HG03442 (cell line): Measurements from ENCODE around the gene PSMG3.
"Not testable (repeated sequence)": the region's sequence is repeated elsewhere in the genome, so short reads cannot be mapped to it uniquely, and the experiment has no call there.

Experiments used
- ATAC-seq: cut with Tn5 transposase; IDR thresholded peaks from one replicate; pipeline ENCODE4 v1.9.1; 2021; ENCODE audit warnings: mild to moderate bottlenecking, moderate library complexity; ENCODE audit not compliant: unreplicated experiment

The PSMG3 gene

DNA sequence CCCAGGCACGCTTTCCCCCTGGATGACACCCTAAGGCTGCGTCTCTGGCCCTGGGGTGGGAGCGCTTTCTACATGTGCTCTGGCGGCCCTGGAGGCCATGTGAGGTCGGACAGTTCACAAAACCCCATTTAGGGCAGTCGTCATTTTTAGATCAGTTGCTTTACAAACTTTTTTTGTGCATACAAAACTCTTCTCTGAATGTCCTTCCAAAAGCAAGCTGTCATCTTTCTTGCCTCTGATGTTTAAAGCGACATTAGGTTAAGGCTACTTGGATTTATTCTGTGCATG, 33.4 kb downstream of the PSMG3 start:
- no peak for ATAC-seq

DNA sequence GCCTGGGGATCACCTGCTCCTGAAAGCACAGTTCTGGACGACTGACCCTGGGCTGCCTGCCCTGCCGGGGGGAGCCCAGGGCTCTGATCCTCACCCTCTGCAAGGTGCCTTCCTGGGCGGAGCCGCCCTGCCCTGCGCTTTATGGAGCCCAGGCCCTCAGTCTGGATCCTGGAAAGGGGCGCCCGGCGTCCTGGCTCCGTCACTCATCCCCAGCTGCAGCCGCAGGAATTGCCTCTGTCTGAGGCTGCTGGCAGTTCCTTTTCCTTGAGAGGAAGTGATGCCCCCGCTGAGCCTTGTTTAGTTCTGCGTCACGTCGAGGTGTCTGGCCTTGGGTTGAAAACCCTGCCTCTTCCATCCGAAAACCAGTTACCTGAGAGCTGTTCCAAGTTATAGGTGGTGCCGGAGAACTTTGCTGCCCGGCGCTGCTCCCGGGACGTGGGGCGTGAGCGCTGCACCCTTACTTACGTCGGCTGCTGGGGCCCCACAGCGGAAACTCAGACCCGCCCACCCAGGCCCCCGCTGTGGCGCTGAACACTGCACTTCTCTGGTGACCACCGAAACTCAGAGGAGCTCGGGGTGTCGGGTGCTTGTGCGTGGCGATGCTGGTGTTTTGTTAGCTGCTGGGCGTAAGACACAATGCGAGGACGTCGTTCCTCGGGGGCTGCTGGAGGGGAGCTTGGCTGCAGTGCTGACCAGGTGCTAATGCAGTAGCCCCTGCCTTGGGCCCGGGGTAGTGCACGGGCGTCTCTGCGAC, 34.0 kb downstream of the PSMG3 start:
- ATAC-seq = no peak

DNA sequence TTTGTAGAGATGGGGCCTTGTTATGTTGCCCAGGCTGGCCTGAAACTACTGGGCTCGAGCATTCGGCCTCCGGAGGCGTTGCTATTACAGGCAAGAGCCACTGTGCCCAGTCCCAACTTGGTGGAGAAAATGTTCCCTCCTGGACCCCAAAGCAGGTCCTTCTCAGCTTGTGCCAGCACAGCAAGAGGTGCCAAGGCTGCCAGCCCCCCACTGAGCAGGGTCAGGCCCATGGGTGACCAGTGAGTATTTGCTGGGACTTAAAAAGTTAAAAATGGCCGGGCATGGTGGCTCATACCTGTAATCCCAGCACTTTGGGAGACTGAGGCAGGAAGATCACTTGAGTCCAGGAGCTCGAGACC, 34.8 kb downstream of the PSMG3 start:
- ATAC-seq = no peak

DNA sequence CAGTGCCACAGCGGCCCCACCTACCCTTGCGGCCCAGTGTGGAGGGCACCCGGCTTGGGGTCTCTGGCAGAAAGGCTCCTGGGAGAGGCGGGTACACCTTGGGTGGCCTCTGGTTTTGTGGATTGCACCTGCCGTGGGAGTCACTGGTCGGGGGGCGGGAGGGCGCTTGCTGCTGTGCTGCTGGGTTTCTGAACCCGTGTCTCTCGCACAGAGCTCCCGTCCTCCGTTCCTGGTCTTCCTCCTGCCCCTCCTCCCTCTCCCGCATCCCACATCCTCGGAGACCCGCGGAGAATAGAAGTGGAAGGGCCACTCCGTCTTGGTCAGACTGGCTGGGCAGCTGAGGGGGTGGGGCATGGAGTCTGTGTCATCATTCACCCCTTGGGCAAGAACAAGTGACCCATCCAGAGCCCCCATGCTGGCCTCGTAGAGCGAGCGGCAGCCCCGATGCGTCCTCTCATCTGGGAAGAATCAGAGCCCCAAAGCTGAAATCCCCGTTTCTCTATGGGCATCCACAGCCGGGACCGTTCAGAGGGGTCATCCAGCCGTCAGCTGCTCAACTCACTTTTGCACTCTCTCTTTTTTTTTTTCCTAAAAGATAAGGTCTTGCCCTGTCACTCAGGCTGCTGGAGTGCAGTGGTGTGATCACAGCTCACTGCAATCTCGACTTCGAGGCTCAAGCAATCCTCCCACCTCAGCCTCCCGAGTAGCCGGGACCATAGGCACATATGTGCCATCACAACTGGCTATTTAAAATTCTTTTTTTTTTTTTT, 35.3 kb downstream of the PSMG3 start:
- no peak for ATAC-seq

DNA sequence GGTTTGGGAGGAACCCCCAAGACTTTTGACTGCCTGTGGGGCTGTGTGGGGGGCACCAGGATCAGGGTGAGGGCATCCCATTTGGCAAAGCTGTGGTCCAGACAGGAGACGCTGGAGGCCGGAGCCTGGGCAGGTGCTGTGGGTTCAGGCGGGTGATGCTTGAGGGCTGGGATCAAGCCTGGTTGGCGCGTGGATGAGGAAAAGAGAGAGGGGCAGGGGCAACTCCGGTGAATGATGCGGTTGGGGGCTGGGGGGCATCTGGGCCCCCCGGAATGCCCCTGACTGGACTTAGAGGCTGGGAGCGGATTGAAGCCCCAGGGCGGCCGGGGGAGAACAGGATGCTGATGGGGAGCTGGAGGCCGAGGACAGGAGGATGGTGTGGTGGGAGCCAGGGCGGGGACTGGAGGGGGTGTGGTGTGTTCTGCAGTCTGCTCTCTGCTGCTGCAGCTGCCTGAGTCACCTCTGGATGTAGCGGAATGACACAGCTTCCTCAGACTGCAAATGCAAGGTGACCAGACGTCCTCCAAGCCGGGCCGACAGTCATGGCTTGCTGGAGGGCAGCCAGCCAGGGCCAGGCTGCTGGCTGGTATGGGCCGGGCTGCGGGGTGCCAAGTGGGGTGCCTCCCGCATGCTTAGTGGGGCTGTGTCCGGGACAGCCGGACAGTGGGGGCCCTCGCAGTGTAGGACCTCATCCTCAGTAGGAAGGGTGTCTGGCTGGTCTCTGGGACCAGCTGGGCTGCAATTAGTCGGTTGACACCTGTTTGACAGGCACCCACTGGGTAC, 36.1 kb downstream of the PSMG3 start:
- ATAC-seq = no peak

DNA sequence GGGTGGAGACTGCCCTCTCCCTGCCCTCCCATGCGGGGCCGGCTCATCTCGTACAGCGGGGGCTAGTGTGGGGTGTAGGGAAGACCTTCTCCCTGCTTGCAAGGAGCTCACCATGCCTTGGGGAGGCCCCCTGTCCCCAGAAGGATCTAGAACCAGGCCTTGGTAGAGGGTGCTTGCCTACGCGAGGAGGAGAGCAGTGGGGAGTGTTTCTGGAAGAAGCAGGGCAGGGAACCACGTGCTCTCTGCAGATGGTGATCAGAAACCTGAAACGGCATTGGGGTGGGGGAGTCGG, 36.6 kb downstream of the PSMG3 start:
- ATAC-seq = no peak

DNA sequence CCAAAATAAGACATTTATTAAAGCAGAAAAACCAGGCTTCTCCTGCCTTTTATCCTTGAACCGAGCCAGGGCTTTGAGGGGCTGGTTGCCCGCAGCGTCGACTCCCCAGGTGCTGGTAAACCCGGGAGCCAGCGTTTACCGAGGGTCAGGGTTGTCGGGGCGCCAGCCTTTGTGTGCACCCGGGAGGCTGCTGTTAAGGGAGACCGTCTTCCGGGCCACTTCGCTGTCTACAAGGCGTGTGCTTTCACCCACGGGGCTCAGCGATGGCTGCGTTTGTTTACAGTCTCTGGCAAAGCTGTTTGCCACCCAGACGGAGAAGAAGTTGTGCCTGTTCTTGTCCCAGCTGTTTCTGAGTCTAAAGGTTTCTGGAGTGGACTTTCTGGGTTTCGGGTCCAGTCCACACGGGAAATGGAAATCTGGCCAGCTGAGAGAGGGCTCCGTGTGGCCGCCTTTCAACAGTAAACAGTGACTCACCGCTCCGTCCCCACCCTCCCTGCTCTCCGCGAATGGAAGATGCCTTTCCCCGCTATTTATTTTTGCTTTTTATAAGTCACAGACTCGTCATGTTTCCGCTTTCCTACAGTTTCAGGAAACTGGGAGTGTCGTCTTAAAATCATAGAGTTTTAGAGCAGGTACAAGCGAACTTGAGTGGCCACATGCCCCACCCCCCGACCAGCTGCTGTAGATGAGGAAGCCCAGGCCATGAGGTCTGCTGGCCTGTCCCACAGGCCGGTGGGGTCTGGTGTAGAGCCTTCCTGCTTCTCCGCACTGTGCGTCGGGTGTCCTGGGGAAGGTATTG, 37.2 kb downstream of the PSMG3 start:
- no peak for ATAC-seq

DNA sequence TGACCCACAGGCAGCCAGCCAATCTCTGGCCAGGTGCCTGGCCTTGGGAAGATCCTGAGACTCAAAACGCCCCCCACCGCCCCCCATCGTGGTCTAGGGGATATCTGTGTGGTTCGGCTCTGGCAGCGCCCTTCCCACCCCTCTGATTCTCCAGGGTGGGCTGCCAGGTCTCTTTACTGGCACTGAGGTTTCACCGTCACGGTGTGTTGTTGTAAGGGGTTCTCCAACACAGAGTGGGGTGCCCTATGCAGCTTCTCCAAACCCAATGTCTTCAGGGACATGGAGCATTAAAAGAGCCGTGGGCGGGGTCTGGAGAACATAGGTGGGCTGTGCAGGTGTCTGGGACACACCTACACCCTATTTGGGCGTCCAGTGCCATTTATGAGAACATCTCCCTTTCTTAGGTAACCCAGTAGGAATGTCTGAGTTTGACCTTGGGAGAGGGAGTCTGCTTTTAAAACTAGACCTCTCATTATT, 37.8 kb downstream of the PSMG3 start:
- ATAC-seq = no peak

DNA sequence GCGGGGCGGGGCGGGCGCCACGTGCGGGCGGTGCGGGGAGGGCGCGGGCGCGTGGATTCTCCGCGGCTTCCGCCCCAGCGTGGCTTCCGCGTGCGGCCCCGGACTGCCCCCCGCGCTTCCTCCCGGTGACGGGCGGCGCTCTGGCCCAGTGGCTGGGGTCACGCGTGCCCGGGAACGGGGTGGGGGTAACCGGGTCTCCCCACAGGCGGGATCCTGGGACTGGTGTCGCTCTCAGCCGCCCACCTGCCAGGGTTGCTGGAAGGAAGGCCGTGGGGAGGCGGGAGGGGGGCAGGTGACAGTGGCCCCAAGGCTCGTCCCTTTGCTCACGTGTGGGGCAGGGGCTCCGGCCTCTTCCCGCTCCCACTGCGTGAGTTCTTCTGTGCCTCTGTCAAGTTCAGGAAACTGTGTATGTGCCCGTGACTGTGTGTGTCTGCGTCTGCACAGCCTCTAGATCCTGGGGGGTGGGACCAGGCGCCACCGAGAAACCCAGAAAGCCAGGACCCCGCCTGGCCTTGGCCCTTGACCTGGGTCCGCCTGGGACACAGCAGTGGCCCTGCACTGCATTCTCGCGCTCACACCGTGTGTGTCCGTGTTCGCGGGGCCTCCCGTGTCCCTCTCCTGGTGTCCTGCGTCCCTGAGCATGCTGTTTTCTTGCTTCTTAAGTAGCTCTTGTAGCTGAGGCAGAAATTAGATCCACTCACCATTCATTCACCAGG, 38.4 kb downstream of the PSMG3 start:
- ATAC-seq = no peak

DNA sequence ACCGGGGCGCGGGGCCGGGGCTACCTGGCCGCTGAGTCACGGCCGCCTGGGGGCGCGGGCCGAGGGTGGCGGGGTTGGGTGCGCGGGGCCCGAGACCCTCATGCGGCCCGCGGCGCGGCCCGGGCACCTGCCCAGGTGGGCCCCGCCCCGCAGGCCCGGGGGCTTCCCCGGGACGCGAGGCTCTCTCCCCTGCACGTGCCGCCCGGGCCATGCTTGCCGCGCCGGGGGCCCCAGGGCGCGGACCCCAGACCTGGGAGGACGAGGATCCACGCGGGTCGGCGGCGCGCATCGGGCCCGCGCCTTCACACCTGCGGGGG, 38.9 kb downstream of the PSMG3 start:
- ATAC-seq = no peak

DNA sequence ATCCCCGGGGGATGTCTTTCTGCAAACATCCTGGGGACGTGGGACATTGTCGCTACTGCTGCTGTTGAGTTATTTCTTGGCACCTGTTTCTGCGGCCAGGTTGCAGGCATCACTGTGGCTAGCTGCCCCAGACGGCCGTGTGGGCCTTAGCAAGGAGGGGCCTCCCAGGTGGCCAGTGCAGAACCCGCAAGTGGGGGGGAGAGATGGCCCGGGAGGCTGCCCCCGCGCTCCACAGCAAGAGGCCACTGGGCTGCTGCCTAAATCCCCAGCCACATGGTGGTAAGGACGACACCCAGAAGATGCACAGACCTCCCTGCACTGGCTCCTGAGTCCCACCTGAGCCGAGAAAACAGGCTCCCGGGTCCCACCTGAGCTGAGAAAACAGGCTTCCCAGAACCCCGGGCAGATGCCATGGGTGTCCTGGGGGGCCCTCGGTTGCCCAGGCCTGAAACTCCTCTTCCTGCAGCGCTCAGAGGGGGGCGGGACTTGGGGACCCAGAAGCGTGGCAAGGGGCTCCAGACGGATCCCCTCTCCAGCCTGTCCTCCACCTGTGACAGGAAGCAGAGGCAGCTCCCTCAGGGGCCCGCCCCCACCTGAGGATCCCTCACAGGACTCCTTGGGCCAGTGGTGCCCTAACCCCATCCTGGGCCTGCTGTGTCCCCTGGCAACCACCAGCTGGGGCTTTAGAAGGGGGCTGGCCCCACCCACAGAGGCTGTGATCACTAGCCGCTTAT, 40.3 kb downstream of the PSMG3 start:
- ATAC-seq = no peak

DNA sequence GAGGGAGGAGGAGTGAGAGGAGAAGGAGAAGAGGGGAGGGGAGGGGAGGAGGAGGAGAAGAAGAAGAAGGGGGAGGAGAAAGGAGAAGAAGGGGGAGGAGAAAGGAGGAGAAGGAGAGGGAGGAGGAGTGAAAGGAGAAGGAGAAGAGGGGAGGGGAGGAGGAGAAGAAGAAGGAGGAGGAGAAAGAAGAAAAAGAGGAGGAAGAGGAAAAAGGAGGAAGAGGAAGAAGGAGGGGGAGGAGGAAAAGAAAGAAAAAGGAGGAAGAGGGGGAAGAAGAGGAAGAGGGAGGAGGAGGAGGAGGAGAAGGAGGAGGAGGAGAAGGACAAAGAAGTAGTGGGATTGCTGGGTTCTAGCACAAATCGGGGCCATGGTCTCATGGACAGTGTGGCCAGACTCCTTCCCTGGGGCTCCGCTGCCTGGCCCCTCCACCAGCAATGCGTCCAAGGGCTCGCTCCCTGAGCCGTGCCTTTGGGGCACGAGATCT, 43.5 kb downstream of the PSMG3 start:
- no peak for ATAC-seq

DNA sequence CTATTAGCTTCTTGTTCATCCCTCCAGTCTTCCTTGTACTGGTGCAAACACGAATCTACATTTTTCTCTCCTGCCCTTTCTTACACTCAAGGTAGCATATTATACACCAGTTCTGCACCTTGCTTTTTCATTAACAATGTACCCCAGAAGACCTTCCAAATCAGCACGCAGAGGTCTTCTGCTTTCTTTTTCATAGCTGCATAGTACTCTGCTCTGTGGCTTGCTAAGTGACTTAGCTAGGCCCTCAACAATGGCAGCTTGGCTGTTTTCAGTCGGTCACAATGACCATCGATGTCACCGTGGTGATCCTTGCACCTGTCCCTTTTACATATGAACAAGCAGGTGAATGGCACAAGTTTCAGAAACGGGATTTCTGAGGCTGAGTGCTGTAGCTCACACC, 44.4 kb downstream of the PSMG3 start:
- no peak for ATAC-seq

DNA sequence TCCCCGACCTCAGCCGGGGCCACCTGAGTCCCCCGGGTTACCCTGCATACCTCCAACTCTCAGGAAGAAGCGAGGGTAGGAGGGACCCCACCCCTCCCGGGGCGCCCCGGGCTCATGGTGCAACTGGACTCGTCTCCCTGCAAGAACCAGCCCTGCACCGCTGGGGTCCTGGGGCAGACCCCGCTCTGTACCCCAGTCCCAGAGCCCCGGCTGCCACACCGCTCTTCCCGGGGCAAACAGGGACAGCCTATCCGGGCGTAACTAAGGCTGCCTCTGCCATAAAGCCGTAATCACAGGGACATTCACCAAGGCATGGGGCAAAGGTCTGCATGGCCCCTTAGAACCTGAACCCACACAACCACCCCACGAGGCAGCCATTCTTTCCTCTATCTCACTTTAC, 46.0 kb downstream of the PSMG3 start:
- ATAC-seq = no peak

DNA sequence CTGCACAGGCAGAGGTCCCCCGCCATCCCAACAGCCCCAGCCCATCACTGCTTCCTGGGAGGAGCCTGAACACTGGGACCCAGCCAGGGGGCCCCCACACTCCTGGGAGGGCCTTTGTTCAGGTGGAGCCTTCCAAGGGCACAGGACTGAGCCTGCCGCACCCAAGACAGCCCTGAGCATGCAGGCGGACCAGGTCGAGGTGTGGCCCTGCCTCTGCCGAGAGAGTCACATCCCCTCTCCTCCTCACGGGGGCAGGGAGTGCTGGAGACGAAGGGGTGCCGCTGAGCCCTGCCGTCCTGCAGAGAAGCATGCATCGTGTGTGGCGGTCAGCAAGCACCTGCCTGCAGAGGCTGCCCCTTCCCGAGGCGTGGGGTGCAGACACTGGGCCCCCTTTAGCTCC, 46.6 kb downstream of the PSMG3 start:
- no peak for ATAC-seq

DNA sequence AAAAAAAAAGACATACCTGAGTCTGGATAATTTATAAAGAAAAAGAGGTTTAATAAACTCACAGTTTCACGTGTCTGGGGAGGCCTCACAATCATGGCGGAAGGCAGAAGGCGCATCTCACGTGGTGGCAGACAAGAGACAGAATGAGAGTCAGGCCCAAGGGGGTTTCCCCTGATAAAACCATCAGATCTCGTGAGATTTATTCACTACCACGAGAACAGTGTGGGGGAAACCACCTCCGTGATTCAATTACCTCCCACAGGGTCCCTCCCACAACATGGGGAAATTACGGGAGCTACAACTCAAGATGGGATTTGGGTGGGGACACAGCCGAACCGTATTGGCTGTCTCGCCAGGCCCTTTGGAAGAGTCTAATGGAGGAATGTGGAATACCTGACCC, 48.4 kb downstream of the PSMG3 start:
- no peak for ATAC-seq

DNA sequence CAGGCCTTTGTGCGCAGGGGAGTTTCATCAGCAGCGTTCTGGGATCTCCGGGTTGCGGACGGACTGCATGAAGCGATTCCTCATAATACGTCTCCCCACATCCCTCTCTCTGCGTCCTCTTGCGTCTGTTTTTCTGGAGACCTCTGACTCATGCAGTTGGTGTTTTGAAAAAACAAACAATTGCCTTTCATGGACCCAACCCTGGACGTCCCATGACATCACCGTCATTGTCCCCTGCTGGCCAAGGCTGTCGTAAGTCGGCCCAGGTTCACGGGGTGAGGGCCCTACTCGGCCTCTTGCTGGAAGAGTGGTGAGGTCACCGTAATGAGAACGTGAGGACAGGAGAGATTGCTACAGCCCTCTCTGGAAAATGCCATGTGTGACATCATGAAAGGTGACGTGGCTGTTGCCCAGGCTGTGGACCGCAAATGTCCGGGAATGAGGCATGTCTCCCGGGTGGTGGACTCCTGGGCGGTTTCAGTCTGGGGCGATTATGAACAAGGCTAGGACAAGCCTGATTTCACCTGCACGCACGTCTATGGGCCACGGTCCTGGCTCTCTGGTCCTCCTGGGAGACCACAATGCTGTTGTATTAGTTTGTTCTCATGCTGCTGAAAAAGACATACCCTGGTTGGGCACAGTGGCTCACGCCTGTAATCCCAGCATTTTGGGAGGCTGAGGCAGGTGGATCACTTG, 49.1 kb downstream of the PSMG3 start:
- ATAC-seq = no peak

DNA sequence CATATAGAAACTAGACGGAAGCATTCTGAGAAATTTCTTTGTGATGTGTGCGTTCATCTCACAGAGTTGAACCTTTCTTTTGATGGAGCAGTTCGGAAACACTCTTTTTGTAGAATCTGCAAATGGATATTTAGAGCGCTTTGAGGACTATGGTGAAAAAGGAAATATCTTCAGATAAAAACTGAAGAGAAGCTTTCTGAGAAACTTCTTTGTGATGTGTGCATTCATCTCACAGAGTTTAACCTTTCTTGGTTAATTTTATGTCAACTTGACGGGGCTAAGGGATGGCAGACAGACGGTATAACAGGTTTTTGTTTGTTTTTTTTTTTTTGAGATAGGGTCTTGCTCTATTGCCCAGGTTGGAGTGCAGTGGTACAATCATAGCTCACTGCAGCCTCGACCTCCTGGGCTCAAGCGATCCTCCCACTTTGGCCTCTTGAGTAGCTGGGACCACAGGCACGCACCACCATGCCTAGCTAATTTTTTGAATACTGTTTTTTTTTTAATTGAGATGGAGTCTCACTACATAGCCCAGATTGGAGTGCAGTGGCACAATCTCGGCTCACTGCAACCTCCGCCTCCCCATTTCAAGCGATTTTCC, 50.4 kb downstream of the PSMG3 start:
- not testable (repeated sequence) for ATAC-seq
